DND-41 (cell line): ENCODE results near the gene ATP8A2.
A peak's percentile ranks its signal among the peaks of the same experiment; 100 is the strongest.

Experiments
- ATAC-seq: fragments of 200-7000 bp; cut with Tn5 transposase; 3 replicates; pipeline ENCODE4 v1.9.1; 2021; ENCODE audit warnings: low read depth; ENCODE audit not compliant: insufficient read depth
- DNase-seq: peaks from one replicate; pipeline ENCODE4 v3.0.0-alpha.2; 2020
- H2AFZ ChIP-seq: 2 replicates; pipeline ENCODE4 v1.6.0; 2012; ENCODE audit warnings: low read depth, low read length
- H3K27ac ChIP-seq: 2 replicates; pipeline ENCODE4 v1.5.1; 2012; ENCODE audit warnings: low read length, inconsistent platforms
- H3K27me3 ChIP-seq: fragments of 200-600 bp; sonication (generic); 2 replicates; pipeline ENCODE4 v1.6.0; 2012; ENCODE audit warnings: low read length, mild to moderate bottlenecking, inconsistent platforms; ENCODE audit not compliant: insufficient read depth, poor library complexity
- H3K36me3 ChIP-seq: 2 replicates; pipeline ENCODE4 v1.5.1; 2012; ENCODE audit warnings: low read length, inconsistent platforms; ENCODE audit not compliant: insufficient read depth
- H3K4me1 ChIP-seq: 2 replicates; pipeline ENCODE4 v1.5.1; 2012; ENCODE audit warnings: mild to moderate bottlenecking, low read length; ENCODE audit not compliant: insufficient read depth
- H3K4me2 ChIP-seq: 2 replicates; pipeline ENCODE4 v1.6.0; 2012; ENCODE audit warnings: mild to moderate bottlenecking, moderate library complexity, low read length, inconsistent platforms; ENCODE audit not compliant: insufficient read depth
- H3K4me3 ChIP-seq, 2 experiments: fragments of 200-600 bp in 1 of 2; shearing (Covaris generic) in 1 of 2; 2 replicates each; pipeline ENCODE4 v1.5.1; 2012 to 2016; ENCODE audit warnings: inconsistent platforms in 2 of 2, low read length in 2 of 2, mild to moderate bottlenecking in 2 of 2, low read depth in 1 of 2, moderate library complexity in 1 of 2
- H3K79me2 ChIP-seq: 2 replicates; pipeline ENCODE4 v1.6.0; 2012; ENCODE audit warnings: low read length, inconsistent platforms; ENCODE audit not compliant: insufficient read depth
- H3K9ac ChIP-seq: 2 replicates; pipeline ENCODE4 v1.6.0; 2012; ENCODE audit warnings: low read depth, mild to moderate bottlenecking, inconsistent platforms, low read length, moderate library complexity
- H3K9me3 ChIP-seq: 2 replicates; pipeline ENCODE4 v1.5.1; 2012; ENCODE audit warnings: low read length, moderate library complexity, mild to moderate bottlenecking, inconsistent platforms; ENCODE audit not compliant: insufficient read depth, severe bottlenecking
- H4K20me1 ChIP-seq: 2 replicates; pipeline ENCODE4 v1.6.0; 2012; ENCODE audit warnings: low read length; ENCODE audit not compliant: insufficient read depth
- EZH2 ChIP-seq: IDR thresholded peaks from 3 replicates; pipeline ENCODE4 v1.6.1; 2012; ENCODE audit warnings: borderline replicate concordance, low read depth, mild to moderate bottlenecking, moderate library complexity, low read length, inconsistent platforms; ENCODE audit not compliant: severe bottlenecking
- TF ChIP-seq, protein P1 (sequence below): IDR thresholded peaks from 2 replicates; pipeline ENCODE4 v1.5.1; 2012; ENCODE audit warnings: borderline replicate concordance, low read length, moderate library complexity, mild to moderate bottlenecking; ENCODE audit not compliant: poor library complexity, severe bottlenecking; ENCODE audit errors: extremely low read depth

Gene ATP8A2

DNA sequence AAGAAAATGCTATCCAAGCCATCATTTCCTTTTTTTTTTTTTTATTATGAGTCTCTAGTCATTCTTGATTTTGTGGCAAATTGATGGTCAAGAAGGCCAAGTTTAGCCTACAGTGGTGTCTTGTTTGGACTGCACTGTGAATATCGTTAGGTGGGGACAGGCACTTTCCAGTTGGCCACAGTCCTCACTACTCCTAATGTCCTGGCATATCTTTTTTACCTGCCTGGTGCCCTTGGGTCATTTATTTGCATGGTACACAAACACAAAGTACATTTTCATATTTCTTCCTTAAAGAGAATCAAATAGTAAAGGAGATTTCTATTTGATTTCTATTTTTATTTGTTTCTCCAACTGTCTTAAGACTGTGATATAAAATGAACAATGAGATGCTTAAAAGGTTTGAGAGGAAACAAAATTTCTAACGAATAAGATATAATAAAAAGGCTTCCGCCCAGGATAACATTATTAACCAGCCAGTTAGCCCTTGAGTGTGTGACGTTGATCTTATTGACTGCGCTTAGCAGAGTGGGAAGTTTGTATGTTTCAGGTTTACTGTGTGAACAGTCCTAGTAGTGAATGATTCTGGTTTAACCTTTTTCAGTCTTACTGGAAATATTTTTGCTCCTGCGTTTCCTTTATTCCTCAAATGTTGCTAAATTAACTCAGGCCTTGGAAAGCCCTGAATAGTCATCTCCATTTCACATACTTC lies 312.0 kb downstream of the ATP8A2 start:
- Histone ChIP-seq H2AFZ (no peak overlapping the region), H3K9ac (no peak overlapping the region), H3K9me3 (no peaks in the 10 kb centered on the region), H3K4me1 (peaks cover 20% of the 10 kb centered on the region), H3K27me3 (no peaks in the 10 kb centered on the region), H3K79me2 (no peaks in the 10 kb centered on the region), H3K27ac (no peak overlapping the region; the same call in 1 of the 2 replicates), H3K4me3 (no peak overlapping the region), H4K20me1 (no peaks in the 10 kb centered on the region), H3K36me3 (no peaks in the 10 kb centered on the region), H3K4me2 (no peak overlapping the region)
- DNase-seq (no peak), ATAC-seq (no peak)
- TF ChIP-seq, protein P1, sequence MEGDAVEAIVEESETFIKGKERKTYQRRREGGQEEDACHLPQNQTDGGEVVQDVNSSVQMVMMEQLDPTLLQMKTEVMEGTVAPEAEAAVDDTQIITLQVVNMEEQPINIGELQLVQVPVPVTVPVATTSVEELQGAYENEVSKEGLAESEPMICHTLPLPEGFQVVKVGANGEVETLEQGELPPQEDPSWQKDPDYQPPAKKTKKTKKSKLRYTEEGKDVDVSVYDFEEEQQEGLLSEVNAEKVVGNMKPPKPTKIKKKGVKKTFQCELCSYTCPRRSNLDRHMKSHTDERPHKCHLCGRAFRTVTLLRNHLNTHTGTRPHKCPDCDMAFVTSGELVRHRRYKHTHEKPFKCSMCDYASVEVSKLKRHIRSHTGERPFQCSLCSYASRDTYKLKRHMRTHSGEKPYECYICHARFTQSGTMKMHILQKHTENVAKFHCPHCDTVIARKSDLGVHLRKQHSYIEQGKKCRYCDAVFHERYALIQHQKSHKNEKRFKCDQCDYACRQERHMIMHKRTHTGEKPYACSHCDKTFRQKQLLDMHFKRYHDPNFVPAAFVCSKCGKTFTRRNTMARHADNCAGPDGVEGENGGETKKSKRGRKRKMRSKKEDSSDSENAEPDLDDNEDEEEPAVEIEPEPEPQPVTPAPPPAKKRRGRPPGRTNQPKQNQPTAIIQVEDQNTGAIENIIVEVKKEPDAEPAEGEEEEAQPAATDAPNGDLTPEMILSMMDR: no peak

DNA sequence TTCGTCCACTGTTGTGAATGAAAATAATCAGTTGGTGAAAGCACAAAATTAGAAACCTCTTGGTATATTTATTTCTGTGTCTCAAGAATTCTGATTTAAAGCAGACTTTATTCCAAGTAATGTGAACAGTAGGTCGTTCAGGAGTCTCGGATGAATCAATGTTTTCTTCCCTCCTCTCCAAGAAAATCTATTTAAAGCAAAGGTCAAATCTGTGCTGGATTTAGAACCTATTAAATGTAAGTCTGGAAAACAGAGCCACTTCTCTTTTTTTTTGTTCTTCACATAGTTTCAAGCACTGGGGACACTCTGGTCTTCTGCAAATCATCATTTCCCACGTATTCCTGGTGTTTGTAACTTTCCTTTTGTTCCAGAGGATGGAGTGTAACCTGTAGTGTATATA lies 312.7 kb downstream of the ATP8A2 start:
- Histone ChIP-seq H3K27me3 (no peaks in the 10 kb centered on the region), H3K9ac (no peak overlapping the region), H3K27ac (no peak overlapping the region), H2AFZ (no peak overlapping the region), H3K4me3 (no peak overlapping the region), H3K79me2 (no peaks in the 10 kb centered on the region), H4K20me1 (no peaks in the 10 kb centered on the region), H3K4me1 (peaks cover 20% of the 10 kb centered on the region), H3K4me2 (no peak overlapping the region), H3K36me3 (no peaks in the 10 kb centered on the region), H3K9me3 (no peaks in the 10 kb centered on the region)
- ATAC-seq (no peak), DNase-seq (no peak)
- TF ChIP-seq EZH2: no peak
- TF ChIP-seq, protein P1: no peak

DNA sequence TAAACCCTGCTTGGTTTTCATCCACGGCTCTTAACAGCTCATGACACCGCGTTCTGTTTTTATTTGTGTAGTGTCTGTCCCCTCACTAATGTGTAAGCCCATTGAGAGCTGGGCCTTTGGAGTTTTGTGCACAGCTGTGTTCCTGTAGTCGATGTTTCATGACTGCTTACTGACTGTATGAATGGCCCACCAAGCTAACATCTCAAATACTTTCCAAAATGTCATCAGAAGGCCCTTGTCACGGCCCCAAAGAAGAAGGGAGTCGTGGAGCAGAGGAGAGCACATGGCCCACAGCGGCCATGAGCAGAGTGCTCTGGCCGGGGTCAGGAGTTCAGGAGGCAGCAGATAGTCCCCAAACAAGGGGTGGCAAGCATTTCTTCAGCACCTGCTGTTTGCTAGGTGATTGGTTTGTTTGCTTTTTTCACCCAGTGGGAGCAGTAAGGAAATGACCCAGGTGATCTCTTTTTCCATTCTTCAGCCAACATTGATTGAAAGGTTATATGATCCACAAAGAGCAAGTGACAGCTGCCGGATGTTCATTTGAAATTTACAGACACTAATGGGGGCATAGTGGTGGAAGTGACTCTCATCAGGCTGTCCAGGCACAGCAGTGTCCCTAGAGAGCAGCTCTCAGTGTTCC lies 315.2 kb downstream of the ATP8A2 start:
- H4K20me1 ChIP-seq: no peaks in the 10 kb centered on the region
- DNase-seq: no peak
- H2AFZ ChIP-seq: peak overlapping the region; percentile 5

More for the DNA sequence above, 315.2 kb downstream of the ATP8A2 start:
- Histone ChIP-seq H3K79me2 (no peaks in the 10 kb centered on the region), H3K36me3 (no peaks in the 10 kb centered on the region), H3K4me1 (peaks cover 20% of the 10 kb centered on the region), H3K27ac (0 out of 2 replicates have a peak overlapping the region, but pooled peaks have one; percentile 30), H3K4me3 (no peak overlapping the region), H3K4me2 (no peak overlapping the region), H3K27me3 (no peaks in the 10 kb centered on the region), H3K9me3 (no peaks in the 10 kb centered on the region), H3K9ac (no peak overlapping the region)
- TF ChIP-seq, protein P1: no peak
- TF ChIP-seq EZH2: no peak
- ATAC-seq: no peak
